LHCN-M2 (cell line): ENCODE results near the gene CALML3. TPM values are rescaled to one million over a fixed set of nuclear protein-coding genes. Genes with fewer than 3 reads are reported as not detected.
A peak's percentile ranks its signal among the peaks of the same experiment; 100 is the strongest.

Source experiments
- DNase-seq: peaks from one replicate; pipeline ENCODE4 v3.0.0-alpha.2; 2012; ENCODE audit warnings: low read depth
- total RNA-seq: library from RNA; depleted of rRNA; stranded (reverse); fragments of >200 nt; gene quantifications from 2 replicates; pipeline ENCODE4 v1.2.3, GENCODE V29; 2014

The CALML3 gene
- total RNA-seq, 1 experiment from 2014 or later: not detected

DNA sequence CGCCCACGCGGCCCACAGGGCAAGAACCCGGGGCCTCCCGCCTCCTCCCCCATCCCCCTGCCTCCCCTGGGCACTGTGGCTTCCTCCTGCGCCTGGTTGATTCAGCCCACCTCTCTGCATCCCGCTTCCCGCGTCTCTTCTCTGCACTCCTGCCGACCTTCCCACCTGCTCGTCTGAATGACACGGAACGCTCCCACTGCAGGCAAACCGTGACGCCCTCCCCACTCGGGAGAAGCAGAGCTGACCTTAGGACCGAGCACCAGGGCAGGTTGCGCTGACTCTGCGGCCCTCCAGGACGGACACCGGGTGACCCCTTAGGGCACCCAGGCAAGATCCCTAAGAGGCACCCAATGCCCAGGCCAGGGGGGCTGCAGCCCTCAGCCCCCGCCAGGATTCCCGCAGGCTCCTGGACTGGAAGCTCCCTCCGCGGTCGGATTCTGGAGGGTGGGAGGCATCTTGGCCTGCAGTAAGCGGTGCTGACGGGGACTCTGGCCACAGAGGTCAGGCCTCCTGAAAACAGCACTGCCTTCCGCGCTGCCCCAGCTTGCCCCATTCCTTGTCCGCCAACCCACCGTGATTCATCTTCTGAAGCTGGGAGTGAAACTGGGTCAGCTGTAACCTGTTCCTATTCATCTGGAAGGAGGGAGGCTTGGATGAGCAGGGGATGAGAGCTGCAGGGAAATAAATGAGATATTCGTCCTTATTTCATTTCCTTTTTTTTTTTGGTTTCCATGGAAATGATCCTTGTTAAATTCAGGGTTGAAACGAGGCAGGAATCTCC lies 990 bp downstream of the CALML3 start:
- DNase-seq: no peak

DNA sequence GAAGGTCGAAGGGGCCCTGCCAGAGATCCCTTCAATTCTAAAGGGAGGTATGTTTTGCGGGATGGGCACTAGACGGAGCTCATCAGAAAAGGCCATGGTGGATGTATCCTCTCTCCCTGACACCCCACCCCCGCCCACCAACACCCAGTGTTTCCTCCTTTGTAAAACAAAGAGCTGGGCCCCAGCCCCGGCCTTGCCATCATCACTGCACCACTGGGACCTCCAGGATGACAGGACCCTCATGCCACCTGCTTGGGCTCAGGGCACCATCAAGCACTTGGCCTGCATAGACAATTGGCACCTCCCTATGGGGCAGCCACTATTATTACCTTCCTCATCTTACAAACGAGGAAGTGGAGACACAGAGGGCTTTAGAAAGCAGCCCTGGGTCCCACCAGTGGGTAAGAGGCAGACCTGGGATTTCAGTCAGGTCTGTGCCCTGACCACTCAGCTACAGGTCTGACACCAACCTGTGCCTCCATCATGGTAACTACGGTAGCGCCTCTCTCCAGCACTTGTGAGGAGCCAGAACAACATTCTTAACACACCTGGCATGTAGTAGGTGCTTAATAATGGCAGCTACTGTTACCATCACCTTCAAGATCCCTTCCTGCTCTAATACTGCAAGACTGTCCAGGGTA lies 2.0 kb downstream of the CALML3 start:
- no peak for DNase-seq

DNA sequence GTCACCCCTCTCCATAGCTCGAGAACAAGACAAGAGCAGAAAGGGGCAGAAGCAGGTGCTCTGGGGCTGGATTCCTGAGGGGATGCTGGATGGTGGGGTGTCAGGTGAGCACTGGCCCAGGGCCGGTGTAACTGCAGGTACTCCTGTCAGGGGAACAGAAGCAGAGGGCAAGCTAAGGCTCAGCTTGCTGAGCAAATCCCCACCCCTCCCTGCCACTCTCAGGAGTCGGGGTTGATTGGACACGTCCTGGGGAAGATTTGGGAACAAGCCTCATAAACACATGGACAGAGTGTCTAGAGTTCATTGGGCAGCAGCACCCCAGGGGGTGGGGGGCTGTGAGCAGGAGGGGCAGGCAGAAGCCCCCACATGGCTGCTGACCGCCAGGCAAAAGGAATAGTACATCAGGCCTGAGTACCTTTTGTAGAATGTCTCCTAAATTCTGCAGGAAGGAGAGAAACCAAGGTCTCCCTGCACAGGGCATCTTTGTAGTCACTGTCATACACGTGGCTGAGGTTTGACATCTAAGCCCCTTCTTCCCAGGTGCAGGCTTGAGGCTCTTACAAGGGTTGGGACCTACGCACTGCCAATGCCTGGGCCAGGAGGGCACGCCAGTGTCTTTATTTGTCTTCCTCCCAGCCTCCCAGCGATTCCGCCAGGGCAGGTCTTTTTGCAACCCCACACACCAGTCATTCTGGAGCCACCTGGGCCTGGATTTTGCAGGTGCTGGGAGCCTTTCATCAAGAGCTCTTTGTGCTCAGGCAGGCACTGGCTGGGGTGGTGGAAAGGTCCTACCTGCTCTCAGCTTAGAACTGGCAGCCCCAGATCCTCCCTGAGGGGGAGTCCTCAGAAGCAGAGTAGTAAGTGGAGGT lies 2.8 kb downstream of the CALML3 start:
- no peak for DNase-seq

DNA sequence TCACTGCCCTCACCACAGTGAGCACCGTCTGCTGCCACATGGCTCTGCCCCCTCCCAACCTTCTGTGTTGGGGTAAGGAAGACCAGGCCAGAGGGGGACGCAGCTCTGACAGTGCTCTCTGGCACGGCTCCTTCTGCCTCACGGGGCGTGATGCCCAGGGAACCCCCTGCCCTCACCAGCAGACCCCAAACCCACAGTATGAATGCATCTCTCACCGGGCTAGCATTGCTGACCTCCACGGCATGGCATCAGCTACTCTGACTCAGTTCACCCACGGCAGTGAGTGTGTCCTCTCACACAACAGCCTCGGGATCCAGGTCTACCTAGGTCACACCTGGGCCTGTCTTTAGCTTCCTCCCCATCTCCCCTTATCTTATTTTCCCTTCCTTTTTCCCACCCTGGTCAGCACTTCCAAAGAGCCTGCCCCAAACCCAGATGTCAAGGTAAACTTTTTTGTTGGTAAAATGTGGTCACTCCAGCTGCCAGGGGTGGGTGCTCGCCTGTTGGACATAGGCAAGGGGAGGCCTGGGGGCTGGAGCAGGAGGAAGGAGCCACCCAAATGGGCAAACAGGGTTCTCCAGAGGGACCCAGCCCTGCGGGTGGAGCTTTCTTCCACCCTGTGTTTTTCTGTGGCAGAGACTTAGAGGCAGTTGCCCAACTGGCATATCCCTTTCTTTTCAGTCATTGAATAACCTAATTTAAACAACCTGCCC lies 4.4 kb downstream of the CALML3 start:
- DNase-seq: no peak

DNA sequence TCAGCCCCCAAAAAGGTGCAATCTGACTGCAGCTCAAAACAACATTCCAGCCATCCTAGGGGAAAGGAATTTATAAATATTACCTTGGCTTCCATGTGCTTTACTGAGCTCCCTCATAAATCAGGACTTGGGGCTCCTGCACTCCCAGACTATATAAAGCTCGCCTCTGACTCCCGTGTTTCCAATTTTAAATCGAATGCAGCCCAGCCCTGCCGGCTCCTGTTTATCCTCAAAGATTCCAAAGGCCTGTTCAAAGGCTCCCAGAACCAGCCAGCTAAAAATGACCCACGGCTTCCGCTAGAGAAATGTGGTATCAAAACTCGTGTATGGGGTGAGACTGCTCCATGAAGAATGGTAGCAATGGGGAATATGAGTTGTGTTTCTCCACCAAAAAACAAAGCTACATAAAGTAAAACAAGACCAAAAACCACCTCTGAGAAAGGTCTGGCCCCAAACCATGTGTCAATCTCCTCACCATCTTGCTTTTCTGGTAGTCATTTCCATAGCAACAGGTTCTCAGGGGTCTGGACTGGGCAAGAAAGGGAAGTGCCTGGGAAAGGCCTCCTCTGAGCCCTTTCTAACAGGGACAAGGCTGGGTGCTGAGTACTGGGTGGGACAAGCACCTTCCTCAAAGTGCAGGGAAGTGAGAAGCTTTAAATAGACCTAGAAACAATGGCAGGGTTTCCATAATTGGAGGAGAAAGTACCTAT lies 5.1 kb downstream of the CALML3 start:
- DNase-seq: no peak

DNA sequence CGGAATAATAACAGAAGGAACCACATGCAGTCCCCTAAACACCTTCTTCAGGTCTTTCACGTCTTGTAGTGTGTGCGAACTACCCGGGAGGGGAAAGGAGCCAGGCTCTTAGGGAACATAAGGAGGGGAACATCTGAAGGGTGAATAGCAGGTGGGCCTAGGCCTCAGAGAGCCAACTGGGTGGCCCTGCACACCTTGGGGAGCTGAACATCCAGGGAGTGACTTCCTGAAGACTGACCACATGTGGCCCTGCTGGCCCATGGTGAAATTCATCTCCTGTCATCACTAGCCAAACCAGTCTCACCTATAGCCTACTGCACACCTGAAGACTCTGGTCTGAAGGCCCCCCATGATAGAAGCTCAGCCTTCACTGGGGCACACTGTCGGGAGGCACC lies 5.6 kb downstream of the CALML3 start:
- DNase-seq: no peak

DNA sequence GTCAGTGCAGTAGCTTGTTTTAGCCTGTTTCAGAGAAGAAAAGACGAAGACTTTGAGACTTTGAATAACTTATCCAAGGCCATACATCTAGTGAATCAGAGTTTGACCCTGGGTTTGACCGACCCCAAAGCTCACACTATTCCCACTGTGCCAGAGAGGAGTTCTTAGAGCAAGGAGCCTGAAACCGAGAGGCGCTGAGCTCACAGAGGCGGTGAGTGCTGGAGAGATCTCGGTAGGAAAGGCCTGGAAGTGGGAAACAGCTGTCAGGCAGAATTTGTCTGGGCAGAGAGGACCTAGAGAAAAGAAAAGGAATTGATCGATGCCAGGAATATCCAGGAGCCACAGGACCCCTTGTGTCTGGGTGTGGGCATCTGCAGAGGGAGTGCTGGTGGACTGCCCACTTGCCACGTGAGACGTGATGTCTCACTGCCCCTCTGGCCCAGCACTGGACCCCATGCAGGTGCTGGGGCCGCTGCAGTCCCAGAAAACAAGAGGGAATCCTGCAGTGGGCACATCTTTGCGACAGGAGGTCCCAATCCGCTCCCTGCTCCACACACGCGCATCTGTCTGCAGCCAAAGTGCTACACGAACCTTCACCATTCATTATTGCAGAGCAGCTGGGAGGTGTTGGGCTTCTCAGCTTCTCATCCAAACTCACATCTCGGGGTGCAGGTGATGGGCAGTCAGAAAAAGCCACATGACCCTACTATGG lies 6.2 kb downstream of the CALML3 start:
- no peak for DNase-seq

DNA sequence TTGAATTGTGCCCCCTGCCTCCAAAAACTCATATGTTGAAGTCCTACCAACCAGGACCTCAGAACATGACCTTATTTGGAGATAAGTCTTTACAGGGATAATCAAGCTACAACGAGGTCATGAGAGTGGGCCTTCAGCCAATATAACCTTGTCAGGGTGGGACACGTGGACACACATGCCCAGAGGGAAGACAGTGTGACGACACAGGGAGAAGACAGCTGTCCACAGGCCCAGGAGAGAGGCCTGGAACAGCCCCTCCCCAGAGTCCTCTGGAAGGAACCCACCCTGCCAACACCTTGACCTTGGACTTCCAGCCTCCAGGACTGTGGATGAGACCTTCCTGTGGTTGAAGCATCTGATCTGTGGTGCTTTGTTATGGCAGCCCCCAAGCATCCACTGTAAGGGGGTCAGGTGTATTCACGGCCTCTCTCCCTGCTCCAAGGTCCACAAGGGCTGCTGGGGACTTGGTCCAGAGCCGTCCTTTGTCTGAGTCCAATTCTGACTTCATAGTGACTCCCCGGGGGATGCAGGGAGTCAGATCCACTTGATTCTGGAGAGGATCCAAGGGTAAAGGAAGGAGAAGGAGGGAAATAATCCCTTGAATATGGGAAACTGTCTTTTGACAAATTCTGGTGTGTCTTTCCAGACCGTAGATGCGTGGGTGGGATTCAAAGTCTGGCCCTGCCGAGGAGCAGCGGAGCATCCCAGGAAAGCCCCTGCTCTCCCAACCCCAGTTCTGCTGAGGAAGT lies 7.0 kb downstream of the CALML3 start:
- DNase-seq: no peak

DNA sequence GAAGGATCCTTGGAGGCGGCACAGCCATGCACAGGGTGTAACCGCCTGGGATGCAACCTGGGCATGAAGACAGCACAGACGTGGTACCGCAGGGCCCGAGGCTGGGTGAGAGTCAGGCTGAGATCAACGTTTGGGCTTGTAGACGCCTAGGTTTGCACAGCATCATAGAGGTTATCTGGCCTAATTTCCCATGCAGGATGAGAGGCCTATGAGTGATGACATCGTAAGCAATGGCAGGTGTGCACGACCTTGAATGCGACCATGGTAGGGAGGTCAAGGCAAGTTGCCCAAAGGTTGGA lies 7.5 kb downstream of the CALML3 start:
- no peak for DNase-seq

DNA sequence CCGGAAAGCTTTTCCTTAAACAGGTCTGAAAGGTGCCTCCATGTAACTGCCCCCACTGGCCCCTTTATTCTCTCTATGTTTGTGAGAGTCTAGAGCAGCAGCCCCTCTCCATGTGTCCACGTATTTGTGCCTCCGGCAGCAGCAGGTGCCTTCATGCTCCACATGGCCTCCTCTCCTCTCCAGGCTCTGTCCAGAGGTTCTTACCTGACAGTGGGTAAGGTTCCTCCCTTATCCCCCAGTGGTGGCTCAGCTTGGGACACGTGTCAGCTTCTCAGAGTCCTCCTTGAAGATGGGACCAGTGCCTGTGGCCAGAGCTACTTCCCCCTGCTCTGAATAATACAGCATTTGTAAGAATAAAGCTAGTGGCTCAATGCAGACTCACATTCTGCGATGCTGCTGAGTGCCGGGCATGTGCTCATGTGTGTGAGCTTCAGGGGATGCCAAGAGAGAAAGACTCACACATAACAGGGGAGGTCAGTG lies 7.9 kb downstream of the CALML3 start:
- DNase-seq: no peak

DNA sequence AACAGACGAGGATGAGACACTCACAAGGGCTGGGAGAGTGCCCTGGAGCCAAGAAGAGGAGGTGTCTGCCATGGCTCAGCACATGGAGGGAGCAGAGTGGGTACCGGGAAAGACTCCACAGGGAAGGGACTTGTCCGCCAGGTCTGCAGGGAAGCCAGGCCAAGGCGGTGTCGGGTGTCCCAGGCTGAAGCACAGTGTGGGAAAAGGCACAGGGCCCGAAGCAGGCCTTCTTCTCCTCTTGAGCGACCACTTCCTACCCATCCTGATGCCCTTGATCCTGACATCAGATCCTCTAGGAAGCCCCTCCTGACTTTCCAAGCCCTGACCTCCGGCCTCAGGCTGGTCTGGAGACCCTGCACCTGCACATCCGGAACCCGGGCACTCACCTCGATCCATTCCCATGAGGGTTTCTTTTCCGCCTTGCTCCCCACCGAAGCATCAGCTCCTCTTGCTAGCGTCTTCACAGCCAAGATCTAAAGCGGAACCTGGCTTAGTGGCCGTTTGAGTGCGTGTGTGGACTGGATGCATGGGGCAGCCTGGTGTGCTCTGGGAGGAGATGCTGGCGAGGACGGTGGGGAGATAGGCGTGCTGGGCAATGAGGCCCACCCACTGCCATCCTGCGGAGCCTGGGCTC lies 8.5 kb downstream of the CALML3 start:
- DNase-seq: no peak

DNA sequence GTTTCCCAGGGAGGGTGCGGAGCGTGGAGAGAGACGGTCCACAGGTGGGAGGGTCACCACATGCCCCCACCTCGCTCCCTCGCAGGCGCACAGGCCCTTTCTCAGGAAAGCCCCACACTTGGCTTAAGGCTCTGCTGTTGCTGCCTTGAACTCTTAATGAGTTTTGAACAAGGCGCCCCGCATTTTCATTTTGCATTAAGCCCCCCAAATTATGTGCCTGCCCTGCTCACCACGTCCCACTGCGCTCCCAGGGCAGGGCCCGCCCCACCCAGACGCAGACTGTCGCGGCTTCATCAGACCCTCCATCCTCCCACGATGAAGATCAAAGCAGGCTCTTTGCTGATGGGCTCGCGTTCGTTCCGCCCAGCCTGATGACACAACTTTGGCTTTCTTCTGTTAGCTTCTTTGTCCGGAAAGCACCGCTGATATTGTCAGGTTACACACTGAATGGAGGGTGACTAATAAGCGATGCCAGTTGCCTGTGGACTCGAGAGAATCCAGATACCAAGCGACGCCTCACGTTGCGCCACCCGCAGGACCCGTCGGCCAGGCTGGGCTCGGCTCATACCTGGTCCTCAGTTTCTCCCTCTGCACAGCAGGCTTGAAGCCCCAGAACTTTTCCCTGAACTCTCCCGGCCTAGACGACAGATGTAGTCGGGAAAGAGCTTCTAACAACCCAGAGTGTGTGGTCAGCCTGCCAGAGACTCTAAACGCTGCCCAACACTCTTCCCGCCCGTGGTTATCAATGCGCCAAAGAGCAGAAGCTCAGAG lies 9.5 kb downstream of the CALML3 start:
- peak; percentile 39 for DNase-seq

DNA sequence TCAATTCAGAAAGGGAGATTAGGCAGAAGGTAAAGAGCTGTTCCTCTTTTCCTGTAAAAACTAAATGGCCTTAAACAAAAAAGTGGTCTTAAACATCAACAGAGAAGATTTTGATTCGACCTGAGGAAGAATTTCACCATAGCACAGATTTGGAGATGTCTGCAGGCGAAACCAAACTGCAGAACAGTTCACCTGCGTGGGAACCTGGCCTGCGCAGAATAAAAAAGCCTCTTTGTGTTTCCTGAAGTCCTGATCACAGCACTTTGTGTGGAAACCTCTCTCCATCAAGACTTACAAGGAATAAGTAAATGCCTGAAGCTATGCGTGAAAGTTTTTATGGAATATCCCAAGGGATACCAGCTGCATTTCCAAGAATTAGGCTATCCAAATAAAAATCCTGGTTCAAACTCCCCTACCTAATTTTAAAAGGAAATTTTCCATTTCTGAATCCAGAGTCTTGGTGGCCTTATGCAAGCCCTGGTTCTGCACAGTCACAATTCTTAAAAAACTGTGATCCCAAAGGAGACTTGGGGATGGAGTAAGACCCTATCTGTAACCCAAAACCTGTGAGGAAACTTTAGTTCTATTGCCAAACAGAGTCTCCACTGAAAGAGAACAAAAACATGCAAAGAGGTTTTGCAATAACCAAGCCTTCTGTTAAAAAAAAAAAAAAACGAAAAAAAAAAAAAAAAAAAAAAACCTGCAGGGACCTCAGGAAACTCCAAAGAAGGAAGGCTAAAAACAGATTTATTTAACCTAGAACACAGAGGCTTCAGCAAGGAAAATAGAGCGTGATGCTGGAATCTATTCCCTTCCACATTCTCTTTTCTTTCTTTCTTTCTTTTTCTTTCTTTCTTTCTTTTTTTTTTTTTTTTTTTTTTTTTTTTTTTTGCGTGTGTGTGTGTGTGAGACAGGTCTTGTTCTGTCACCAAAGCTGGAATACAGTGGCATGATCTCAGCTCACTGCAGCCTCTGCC lies 10.4 kb downstream of the CALML3 start:
- DNase-seq: peak; percentile 77

DNA sequence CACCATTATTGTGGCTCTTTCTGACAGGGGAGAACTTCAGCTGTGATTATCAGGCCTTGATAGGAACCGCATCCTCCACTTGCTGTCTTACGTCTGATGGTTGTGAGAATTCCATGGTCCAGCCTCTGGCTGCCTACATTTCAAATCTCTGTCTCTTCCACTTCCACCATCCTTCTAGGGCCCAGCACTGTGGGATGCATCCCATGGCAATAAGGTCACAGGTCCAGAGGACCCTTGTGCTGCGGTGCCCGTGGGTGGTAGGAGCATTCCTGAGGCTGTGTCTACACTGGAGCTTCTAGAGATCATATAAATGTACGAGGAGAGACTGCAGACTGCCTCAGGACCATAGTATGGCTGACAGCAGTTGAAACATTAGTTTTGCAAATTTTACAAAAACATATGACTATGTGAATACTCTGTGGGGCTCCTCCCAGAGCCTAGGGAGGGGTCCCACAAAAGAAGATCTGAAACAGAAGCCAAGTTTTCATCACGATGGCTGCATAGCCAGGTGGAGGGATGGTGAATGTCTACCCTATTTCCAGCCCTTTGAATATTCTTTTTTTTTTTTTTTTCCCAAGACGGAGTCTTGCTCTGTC lies 11.8 kb downstream of the CALML3 start:
- DNase-seq: no peak

DNA sequence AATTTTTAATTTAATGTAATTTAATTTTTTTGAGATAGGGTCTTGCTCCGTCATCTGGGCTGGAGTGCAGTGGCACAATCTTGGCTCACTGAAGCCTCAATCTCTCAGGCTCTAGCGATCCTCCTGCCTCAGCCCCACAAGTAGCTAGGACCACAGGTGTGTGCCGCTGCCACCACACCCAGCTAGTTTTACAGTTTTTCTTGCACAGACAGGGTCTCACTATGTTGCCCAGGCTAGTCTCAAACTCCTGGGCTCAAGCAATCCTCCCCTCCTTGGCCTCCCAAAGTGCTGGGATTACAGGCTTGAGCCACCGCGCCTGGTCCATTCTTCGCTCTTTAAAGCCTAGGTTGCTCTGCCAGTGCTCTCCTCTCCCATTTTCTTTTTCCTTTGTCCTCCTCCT lies 12.9 kb downstream of the CALML3 start:
- DNase-seq: no peak

DNA sequence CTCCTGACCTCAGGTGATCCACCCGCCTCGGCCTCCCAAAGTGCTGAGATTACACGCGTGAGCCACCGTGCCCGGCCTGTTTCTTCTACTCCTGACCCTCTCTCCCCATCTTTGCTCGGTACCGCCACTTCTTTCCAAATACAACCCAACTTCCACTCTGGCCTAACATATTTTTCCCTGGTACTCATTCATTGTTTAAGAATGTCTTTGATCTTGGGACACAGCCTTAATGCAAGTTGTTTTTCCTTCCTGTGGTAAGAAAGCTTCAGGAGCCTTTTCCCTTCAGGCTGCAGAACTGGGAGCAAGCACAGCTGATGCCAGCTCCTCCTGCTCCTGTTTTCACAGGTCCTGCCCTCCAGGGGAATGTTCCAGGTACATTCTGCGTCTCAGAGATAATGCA lies 13.7 kb downstream of the CALML3 start:
- no peak for DNase-seq
